Endodermal cell (in vitro differentiated cells): Measurements from ENCODE around the gene AMDHD2. TPM values are rescaled to one million over a fixed set of nuclear protein-coding genes. Genes with fewer than 3 reads are reported as not detected.

Source experiments
- DNase-seq: peaks from one replicate; pipeline ENCODE4 v3.0.0-alpha.2; 2017
- H3K27ac ChIP-seq: 2 replicates; pipeline ENCODE4 v1.5.1; 2013; ENCODE audit warnings: mild to moderate bottlenecking, low read depth, low read length, moderate library complexity
- H3K27me3 ChIP-seq: 2 replicates; pipeline ENCODE4 v1.6.1; 2013; ENCODE audit warnings: mild to moderate bottlenecking, low read length, moderate library complexity; ENCODE audit not compliant: insufficient read depth, control insufficient read depth, poor library complexity, severe bottlenecking
- H3K36me3 ChIP-seq: 2 replicates; pipeline ENCODE4 v1.7.0; 2013; ENCODE audit warnings: mild to moderate bottlenecking, low read length, moderate library complexity; ENCODE audit not compliant: control insufficient read depth, insufficient read depth
- H3K4me1 ChIP-seq: one replicate; pipeline ENCODE4 v1.7.0; 2013; ENCODE audit warnings: low read length; ENCODE audit not compliant: control insufficient read depth, insufficient read depth
- H3K4me3 ChIP-seq: 2 replicates; pipeline ENCODE4 v1.5.1; 2013; ENCODE audit warnings: mild to moderate bottlenecking, low read length, moderate library complexity
- H3K9ac ChIP-seq: 2 replicates; pipeline ENCODE4 v1.6.1; 2013; ENCODE audit warnings: mild to moderate bottlenecking, low read length, moderate library complexity; ENCODE audit not compliant: poor library complexity, severe bottlenecking; ENCODE audit errors: extremely low read depth
- H3K9me3 ChIP-seq: 2 replicates; pipeline ENCODE4 v1.6.1; 2013; ENCODE audit warnings: mild to moderate bottlenecking, low read length, moderate library complexity; ENCODE audit not compliant: control insufficient read depth
- H3K27ac Mint-ChIP-seq: 2 replicates; pipeline ENCODE4 v1.8.0; 2020; ENCODE audit warnings: mixed read lengths
- H3K27me3 Mint-ChIP-seq: 2 replicates; pipeline ENCODE4 v1.8.0; 2021; ENCODE audit warnings: mild to moderate bottlenecking, mixed read lengths; ENCODE audit not compliant: insufficient read depth
- H3K36me3 Mint-ChIP-seq: 2 replicates; pipeline ENCODE4 v1.8.0; 2020; ENCODE audit warnings: low read depth, mixed read lengths
- H3K4me1 Mint-ChIP-seq: 2 replicates; pipeline ENCODE4 v1.8.0; 2020; ENCODE audit warnings: mixed read lengths
- H3K4me3 Mint-ChIP-seq: 2 replicates; pipeline ENCODE4 v1.8.0; 2020; ENCODE audit warnings: mild to moderate bottlenecking, moderate library complexity, mixed read lengths
- H3K9me3 Mint-ChIP-seq: 2 replicates; pipeline ENCODE4 v1.8.0; 2020; ENCODE audit warnings: mild to moderate bottlenecking, mixed read lengths
- CTCF ChIP-seq: fragments of 200-600 bp; sonication (generic); conservative IDR thresholded peaks from 2 replicates; pipeline ENCODE4 v1.5.0; 2021; ENCODE audit warnings: antibody characterized with exemption, mild to moderate bottlenecking
- WGBS, 2 experiments: methylation state at CpG; one replicate each; pipeline versions ENCODE4 v1.1.5 to v1.1.7; 2013; ENCODE audit warnings: missing lambda C conversion rate in 2 of 2, mixed read lengths in 1 of 2; ENCODE audit not compliant: insufficient coverage in 1 of 2, insufficient read length in 1 of 2; 5-methylcytosine and 5-hydroxymethylcytosine counted together
- total RNA-seq, 2 donors: library from RNA; stranded (reverse); fragmentation: NEBNext Ultra II Directional in 1 of 2; extraction: Animal tissue kit (Norgen Biotek cat#: 25700) in 1 of 2; gene quantifications; 2 replicates in 1 of 2; 3 replicates in 1 of 2; pipeline ENCODE4 v1.2.1, GENCODE V29; 2021

Gene AMDHD2
- total RNA-seq, 2 donors from 2014 or later, result 74.6 to 82.2 TPM

- peaks cover 13% of the 10 kb centered on the region for H3K4me1 ChIP-seq
- peaks cover 36% of the 10 kb centered on the region for H3K27me3 ChIP-seq
- H3K9me3 ChIP-seq, result no peaks in the 10 kb centered on the region
- no peak for TF ChIP-seq CTCF
- DNase-seq, result peak; percentile 76
- 2% methylated on average over 13 to 58 of the region's 59 CpGs for WGBS, 2 experiments
- H3K36me3 ChIP-seq, result no peaks in the 10 kb centered on the region
- Mint-ChIP-seq H3K4me3 (no peak within 1 kb of the TSS), H3K27me3 (peaks cover 43% of the 10 kb centered on the region), H3K9me3 (no peaks in the 10 kb centered on the region), H3K4me1 (peaks cover 6% of the 10 kb centered on the region), H3K36me3 (no peaks in the 10 kb centered on the region), H3K27ac (no peak within 1 kb of the TSS)
- H3K9ac ChIP-seq, result no peak within 1 kb of the TSS
- H3K4me3 ChIP-seq, result no peak within 1 kb of the TSS
- no peak within 1 kb of the TSS for H3K27ac ChIP-seq
Measured at GRCh38 chr16:2471016-2471652, 49.0 kb upstream of the AMDHD2 start, which contains the start of gene NTN3. Gene NTN3, plus strand, starts transcription at chr16:2471297. Its CDS starts 405 bp downstream, at chr16:2471702.

GRCh38 chr16:2471653-2472487 is 48.3 kb upstream of the AMDHD2 start:
- H3K27me3 ChIP-seq, result peaks cover 43% of the 10 kb centered on the region
- DNase-seq, result no peak
- H3K36me3 ChIP-seq, result no peaks in the 10 kb centered on the region
- Mint-ChIP-seq H3K9me3 (no peaks in the 10 kb centered on the region), H3K4me3 (no peak overlapping the region), H3K4me1 (peaks cover 6% of the 10 kb centered on the region), H3K27ac (no peak overlapping the region), H3K27me3 (peaks cover 49% of the 10 kb centered on the region), H3K36me3 (no peaks in the 10 kb centered on the region)
- WGBS, 2 experiments, result 58 to 72% methylated on average over 16 to 61 of the region's 61 CpGs
- TF ChIP-seq CTCF, result no peak
- no peaks in the 10 kb centered on the region for H3K9me3 ChIP-seq
- H3K4me3 ChIP-seq, result no peak overlapping the region
- no peak overlapping the region for H3K9ac ChIP-seq
- H3K27ac ChIP-seq, result no peak overlapping the region
- H3K4me1 ChIP-seq, result peaks cover 14% of the 10 kb centered on the region

GRCh38 chr16:2472488-2472864 is 47.7 kb upstream of the AMDHD2 start:
- Mint-ChIP-seq H3K36me3 (no peaks in the 10 kb centered on the region), H3K27me3 (peaks cover 47% of the 10 kb centered on the region), H3K4me3 (no peak overlapping the region), H3K27ac (no peak overlapping the region), H3K9me3 (no peaks in the 10 kb centered on the region), H3K4me1 (peaks cover 6% of the 10 kb centered on the region)
- H3K27ac ChIP-seq, result no peak overlapping the region
- 91 to 95% methylated on average over 24 to 27 of the region's 27 CpGs for WGBS, 2 experiments
- TF ChIP-seq CTCF, result no peak
- peaks cover 14% of the 10 kb centered on the region for H3K4me1 ChIP-seq
- DNase-seq, result no peak
- H3K27me3 ChIP-seq, result peaks cover 43% of the 10 kb centered on the region
- no peak overlapping the region for H3K4me3 ChIP-seq
- H3K9ac ChIP-seq, result no peak overlapping the region
- H3K36me3 ChIP-seq, result no peaks in the 10 kb centered on the region
- no peaks in the 10 kb centered on the region for H3K9me3 ChIP-seq
